Activated T-cell treated with anti-CD3 and anti-CD28 coated beads, Interleukin-2, amount 50 U/mL, for 24 hours (primary cell): ENCODE data around the gene CENPP.
"Not testable (repeated sequence)": the region's sequence is repeated elsewhere in the genome, so short reads cannot be mapped to it uniquely, and the experiment has no call there.

ENCODE experiments used
- DNase-seq: peaks from one replicate; pipeline ENCODE4 v3.0.0-alpha.2; 2020
- H3K27ac Mint-ChIP-seq: 2 replicates; pipeline ENCODE4 v1.8.0; 2020; ENCODE audit warnings: mild to moderate bottlenecking, mixed read lengths
- H3K27me3 Mint-ChIP-seq: 2 replicates; pipeline ENCODE4 v1.8.0; 2020; ENCODE audit warnings: mixed read lengths
- H3K36me3 Mint-ChIP-seq: 2 replicates; pipeline ENCODE4 v1.8.0; 2020; ENCODE audit warnings: low read depth, mixed read lengths
- H3K4me1 Mint-ChIP-seq: 2 replicates; pipeline ENCODE4 v1.8.0; 2020; ENCODE audit warnings: low read depth, mixed read lengths
- H3K4me3 Mint-ChIP-seq: 2 replicates; pipeline ENCODE4 v1.8.0; 2020; ENCODE audit warnings: mild to moderate bottlenecking, moderate library complexity, mixed read lengths
- H3K9me3 Mint-ChIP-seq: 2 replicates; pipeline ENCODE4 v1.8.0; 2020; ENCODE audit warnings: mixed read lengths

The CENPP gene

GRCh38 chr9:92590377-92590776, 264.6 kb downstream of the CENPP start:
- no peak for DNase-seq
- Mint-ChIP-seq H3K27me3 (no peaks in the 10 kb centered on the region), H3K36me3 (no peaks in the 10 kb centered on the region), H3K4me1 (peaks cover 1% of the 10 kb centered on the region), H3K27ac (no peak overlapping the region), H3K4me3 (no peak overlapping the region), H3K9me3 (peaks cover 4% of the 10 kb centered on the region)

GRCh38 chr9:92592537-92592936, 266.8 kb downstream of the CENPP start:
- no peak for DNase-seq

GRCh38 chr9:92592946-92593861, 267.5 kb downstream of the CENPP start:
- Mint-ChIP-seq H3K9me3 (no peaks in the 10 kb centered on the region), H3K36me3 (no peaks in the 10 kb centered on the region), H3K27me3 (no peaks in the 10 kb centered on the region), H3K27ac (peak overlapping the region; percentile 24), H3K4me1 (peaks cover 1% of the 10 kb centered on the region), H3K4me3 (no peak overlapping the region)
- no peak for DNase-seq

More at GRCh38 chr9:92592537-92592936, 266.8 kb downstream of the CENPP start:
- Mint-ChIP-seq H3K27ac (no peak overlapping the region), H3K36me3 (no peaks in the 10 kb centered on the region), H3K9me3 (no peaks in the 10 kb centered on the region), H3K4me1 (peaks cover 1% of the 10 kb centered on the region), H3K27me3 (no peaks in the 10 kb centered on the region), H3K4me3 (no peak overlapping the region)

- H3K4me3 Mint-ChIP-seq, H3K27ac Mint-ChIP-seq, H3K9me3 Mint-ChIP-seq, H3K36me3 Mint-ChIP-seq, H3K4me1 Mint-ChIP-seq, H3K27me3 Mint-ChIP-seq, DNase-seq: not testable (repeated sequence)
Measured at GRCh38 chr9:92595075-92595474, 269.3 kb downstream of the CENPP start.

GRCh38 chr9:92595930-92596329, 270.2 kb downstream of the CENPP start:
- Mint-ChIP-seq H3K27me3 (no peaks in the 10 kb centered on the region), H3K9me3 (no peaks in the 10 kb centered on the region), H3K4me1 (peaks cover 1% of the 10 kb centered on the region), H3K27ac (no peak overlapping the region), H3K4me3 (no peak overlapping the region), H3K36me3 (no peaks in the 10 kb centered on the region)
- DNase-seq: no peak

GRCh38 chr9:92598382-92598781, 272.6 kb downstream of the CENPP start:
- H3K9me3 Mint-ChIP-seq: peaks cover 4% of the 10 kb centered on the region
- H3K27ac Mint-ChIP-seq: no peak overlapping the region
- H3K27me3 Mint-ChIP-seq: no peaks in the 10 kb centered on the region
- H3K36me3 Mint-ChIP-seq: peaks cover under 1% of the 10 kb centered on the region
- no peaks in the 10 kb centered on the region for H3K4me1 Mint-ChIP-seq
- DNase-seq: no peak
- H3K4me3 Mint-ChIP-seq: no peak overlapping the region

- H3K4me1 Mint-ChIP-seq: no peaks in the 10 kb centered on the region
- peaks cover 10% of the 10 kb centered on the region for H3K36me3 Mint-ChIP-seq
- no peak overlapping the region for H3K4me3 Mint-ChIP-seq
- no peaks in the 10 kb centered on the region for H3K27me3 Mint-ChIP-seq
- no peak for DNase-seq
- H3K27ac Mint-ChIP-seq: no peak overlapping the region
- H3K9me3 Mint-ChIP-seq: peaks cover 13% of the 10 kb centered on the region
Measured at GRCh38 chr9:92599938-92600461, 274.2 kb downstream of the CENPP start.

GRCh38 chr9:92600462-92601261, 274.9 kb downstream of the CENPP start:
- no peak overlapping the region for H3K27ac Mint-ChIP-seq

GRCh38 chr9:92601451-92601850, 275.7 kb downstream of the CENPP start:
- Mint-ChIP-seq H3K9me3 (peaks cover 16% of the 10 kb centered on the region), H3K4me1 (no peaks in the 10 kb centered on the region), H3K27ac (no peak overlapping the region), H3K4me3 (no peak overlapping the region), H3K27me3 (no peaks in the 10 kb centered on the region), H3K36me3 (peaks cover 15% of the 10 kb centered on the region)
- no peak for DNase-seq

More at GRCh38 chr9:92600462-92601261, 274.9 kb downstream of the CENPP start:
- DNase-seq: no peak
- Mint-ChIP-seq H3K9me3 (peaks cover 16% of the 10 kb centered on the region), H3K27me3 (no peaks in the 10 kb centered on the region), H3K4me1 (no peaks in the 10 kb centered on the region), H3K36me3 (peaks cover 15% of the 10 kb centered on the region), H3K4me3 (no peak overlapping the region)

GRCh38 chr9:92602413-92602812, 276.7 kb downstream of the CENPP start:
- DNase-seq: no peak
- Mint-ChIP-seq H3K36me3 (peaks cover 15% of the 10 kb centered on the region), H3K27me3 (no peaks in the 10 kb centered on the region), H3K27ac (no peak overlapping the region), H3K4me3 (no peak overlapping the region), H3K4me1 (peaks cover 3% of the 10 kb centered on the region), H3K9me3 (peaks cover 16% of the 10 kb centered on the region)

- peaks cover 15% of the 10 kb centered on the region for H3K36me3 Mint-ChIP-seq
- H3K9me3 Mint-ChIP-seq: peaks cover 16% of the 10 kb centered on the region
- H3K27ac Mint-ChIP-seq: no peak overlapping the region
- peaks cover 3% of the 10 kb centered on the region for H3K4me1 Mint-ChIP-seq
- DNase-seq: no peak
- H3K4me3 Mint-ChIP-seq: no peak overlapping the region
- H3K27me3 Mint-ChIP-seq: no peaks in the 10 kb centered on the region
Measured at GRCh38 chr9:92603100-92603499, 277.3 kb downstream of the CENPP start.

GRCh38 chr9:92603990-92604389, 278.2 kb downstream of the CENPP start:
- peaks cover 3% of the 10 kb centered on the region for H3K4me1 Mint-ChIP-seq
- no peak overlapping the region for H3K4me3 Mint-ChIP-seq
- H3K27ac Mint-ChIP-seq: no peak overlapping the region
- peaks cover 16% of the 10 kb centered on the region for H3K9me3 Mint-ChIP-seq
- DNase-seq: no peak
- H3K27me3 Mint-ChIP-seq: no peaks in the 10 kb centered on the region
- H3K36me3 Mint-ChIP-seq: peaks cover 15% of the 10 kb centered on the region

- H3K27me3 Mint-ChIP-seq: no peaks in the 10 kb centered on the region
- H3K9me3 Mint-ChIP-seq: peaks cover 16% of the 10 kb centered on the region
- no peak overlapping the region for H3K27ac Mint-ChIP-seq
- H3K4me1 Mint-ChIP-seq: peaks cover 3% of the 10 kb centered on the region
- peaks cover 17% of the 10 kb centered on the region for H3K36me3 Mint-ChIP-seq
- no peak overlapping the region for H3K4me3 Mint-ChIP-seq
- no peak for DNase-seq
Measured at GRCh38 chr9:92605224-92605623, 279.5 kb downstream of the CENPP start.

GRCh38 chr9:92607088-92607487, 281.3 kb downstream of the CENPP start:
- H3K27me3 Mint-ChIP-seq: no peaks in the 10 kb centered on the region
- no peak for DNase-seq

More at GRCh38 chr9:92607088-92607487, 281.3 kb downstream of the CENPP start:
- H3K36me3 Mint-ChIP-seq: peaks cover 36% of the 10 kb centered on the region
- H3K27ac Mint-ChIP-seq: no peak overlapping the region
- no peak overlapping the region for H3K4me3 Mint-ChIP-seq
- H3K4me1 Mint-ChIP-seq: peaks cover 3% of the 10 kb centered on the region
- peaks cover 16% of the 10 kb centered on the region for H3K9me3 Mint-ChIP-seq
